Muscle of arm (tissue), 12 donors: Measurements from ENCODE around the gene SELENOF. TPM values are rescaled to one million over a fixed set of nuclear protein-coding genes. Genes with fewer than 3 reads are reported as not detected.
"Not testable (repeated sequence)": the region's sequence is repeated elsewhere in the genome, so short reads cannot be mapped to it uniquely, and the experiment has no call there.

ENCODE experiments used
- DNase-seq: peaks from one replicate; pipeline ENCODE4 v3.0.0-alpha.2; 2013
- polyA plus RNA-seq, 12 donors: library from polyadenylated mRNA; unstranded; fragments of 120-200 nt; gene quantifications; one replicate each; pipeline ENCODE4 v1.2.1, GENCODE V29; 2013; ENCODE audit not compliant: insufficient read length in 12 of 12

Gene SELENOF
- polyA plus RNA-seq, 12 donors, result 105 to 232 (median 155) TPM; not detected in 1

DNA sequence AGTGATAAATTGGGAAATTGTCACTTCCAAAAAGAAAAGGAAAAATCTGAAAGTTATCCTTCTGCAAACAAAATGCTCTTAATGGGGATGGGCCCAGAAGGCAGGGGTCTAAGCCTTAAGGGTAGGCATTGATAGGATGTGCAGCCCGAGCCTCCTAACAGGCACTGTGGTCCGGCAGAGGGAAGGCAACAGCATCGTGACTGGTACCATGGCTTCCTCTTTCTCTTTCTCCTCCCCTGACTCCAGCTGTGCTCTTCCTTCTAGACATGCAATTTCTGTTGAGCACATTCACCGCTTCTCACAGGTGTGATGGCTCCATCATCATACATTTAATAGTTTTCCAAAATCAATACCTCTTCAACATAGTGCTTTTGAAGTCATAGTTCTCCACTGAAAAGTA lies 91.5 kb downstream of the SELENOF start:
- no peak for DNase-seq

DNA sequence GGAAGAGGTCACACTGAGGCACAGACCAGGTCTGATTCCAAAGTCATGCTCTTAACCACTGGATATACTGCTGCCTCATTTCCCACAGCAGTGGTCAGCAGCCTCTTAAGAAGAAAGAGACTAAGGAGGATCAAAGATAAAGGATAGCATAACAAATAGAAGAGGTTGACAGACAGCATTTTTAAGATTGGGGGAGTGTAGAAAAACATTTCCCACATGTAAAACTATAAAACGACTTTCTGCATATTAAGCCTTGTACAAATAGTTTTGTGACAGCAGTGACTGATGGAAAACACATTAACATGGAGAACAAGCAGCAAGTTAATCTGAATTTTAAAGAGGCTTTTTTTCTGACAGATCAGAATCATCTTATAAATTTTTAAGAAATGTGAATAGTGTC lies 92.0 kb downstream of the SELENOF start:
- DNase-seq, result no peak

DNA sequence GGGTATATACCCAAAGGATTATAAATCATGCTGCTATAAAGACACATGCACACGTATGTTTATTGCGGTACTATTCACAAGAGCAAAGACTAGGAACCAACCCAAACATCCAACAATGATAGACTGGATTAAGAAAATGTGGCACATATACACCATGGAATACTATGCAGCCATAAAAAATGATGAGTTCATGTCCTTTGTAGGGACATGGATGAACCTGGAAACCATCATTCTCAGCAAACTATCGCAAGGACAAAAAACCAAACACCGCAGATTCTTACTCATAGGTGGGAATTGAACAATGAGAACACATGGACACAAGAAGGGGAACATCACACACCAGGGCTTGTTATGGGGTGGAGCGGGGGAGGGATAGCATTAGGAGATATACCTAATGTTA lies 94.0 kb downstream of the SELENOF start:
- not testable (repeated sequence) for DNase-seq

DNA sequence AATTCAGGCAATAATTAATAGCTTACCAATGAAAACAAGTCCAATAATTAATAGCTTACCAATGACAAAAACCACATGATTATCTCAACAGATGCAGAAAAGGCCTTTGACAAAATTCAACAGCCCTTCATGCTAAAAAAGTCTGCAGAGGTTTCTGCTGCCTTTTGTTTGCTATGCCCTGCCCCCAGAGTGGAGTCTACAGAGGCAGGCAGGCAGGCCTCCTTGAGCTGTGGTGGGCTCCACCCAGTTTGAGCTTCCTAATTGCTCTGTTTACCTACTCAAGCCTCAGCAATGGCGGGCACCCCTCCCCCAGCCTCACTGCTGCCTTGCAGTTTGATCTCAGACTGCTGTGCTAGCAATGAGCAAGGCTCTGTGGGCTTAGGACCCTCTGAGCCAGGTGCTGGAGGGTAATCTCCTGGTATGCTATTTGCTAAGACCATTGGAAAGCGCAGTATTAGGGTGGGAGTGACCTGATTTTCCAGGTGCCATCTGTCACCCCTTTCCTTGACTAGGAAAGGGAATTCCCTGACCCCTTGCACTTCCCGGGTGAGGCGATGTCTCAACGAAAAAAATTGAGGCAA lies 96.6 kb downstream of the SELENOF start:
- not testable (repeated sequence) for DNase-seq

DNA sequence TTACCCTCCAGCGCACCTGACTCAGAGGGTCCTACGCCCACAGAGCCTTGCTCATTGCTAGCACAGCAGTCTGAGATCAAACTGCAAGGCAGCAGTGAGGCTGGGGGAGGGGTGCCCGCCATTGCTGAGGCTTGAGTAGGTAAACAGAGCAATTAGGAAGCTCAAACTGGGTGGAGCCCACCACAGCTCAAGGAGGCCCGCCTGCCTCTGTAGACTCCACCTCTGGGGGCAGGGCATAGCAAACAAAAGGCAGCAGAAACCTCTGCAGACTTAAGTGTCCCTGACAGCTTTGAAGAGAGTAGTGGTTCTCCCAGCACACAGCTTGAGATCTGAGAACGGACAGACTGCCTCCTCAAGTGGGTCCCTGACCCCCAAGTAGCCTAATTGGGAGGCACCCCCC lies 99.8 kb downstream of the SELENOF start:
- DNase-seq, result not testable (repeated sequence)

Other genes with a start within 250 kb of the SELENOF start
- 100 to 1,000 TPM in 10 of 12 donors, 10 to 100 TPM in 1, not detected in 1; 79.5 to 242 (median 188) TPM for gene SH3GLB1, start 209.6 kb downstream of the SELENOF start, polyA plus RNA-seq
- gene HS2ST1, start 509 bp upstream of the SELENOF start, polyA plus RNA-seq, result 10 to 100 TPM in 11 of 12 donors, not detected in 1; 18.3 to 32.6 (median 23.4) TPM